OCI-LY1 (cell line): ENCODE results near the gene SBK2.
A peak's percentile ranks its signal among the peaks of the same experiment; 100 is the strongest.
"Not testable (repeated sequence)": the region's sequence is repeated elsewhere in the genome, so short reads cannot be mapped to it uniquely, and the experiment has no call there.

Experiments used
- H2AFZ ChIP-seq: fragments of 200-600 bp; sonication (generic), shearing (Covaris generic); 2 replicates; pipeline ENCODE4 v1.6.0; 2014; ENCODE audit warnings: antibody characterized with exemption, mild to moderate bottlenecking, low read length
- H3F3A ChIP-seq: fragments of 200-600 bp; sonication (generic), shearing (Covaris generic); 2 replicates; pipeline ENCODE4 v1.6.0; 2014; ENCODE audit warnings: mild to moderate bottlenecking, antibody characterized with exemption, low read length, moderate library complexity; ENCODE audit not compliant: insufficient read depth
- H3K27ac ChIP-seq: fragments of 200-600 bp; sonication (generic); 2 replicates; pipeline ENCODE4 v1.5.1; 2014; ENCODE audit warnings: low read length, mixed run types, mild to moderate bottlenecking, low read depth; ENCODE audit not compliant: poor library complexity, severe bottlenecking
- H3K27me3 ChIP-seq: fragments of 200-600 bp; sonication (generic); 2 replicates; pipeline ENCODE4 v1.6.0; 2014; ENCODE audit warnings: antibody characterized with exemption, mild to moderate bottlenecking, low read length, moderate library complexity; ENCODE audit not compliant: insufficient read depth
- H3K36me3 ChIP-seq: fragments of 200-600 bp; sonication (generic); 2 replicates; pipeline ENCODE4 v1.6.1; 2014; ENCODE audit warnings: mild to moderate bottlenecking, antibody characterized with exemption, low read length, moderate library complexity, mixed read lengths; ENCODE audit not compliant: insufficient read depth
- H3K4me1 ChIP-seq: fragments of 200-600 bp; sonication (generic); 2 replicates; pipeline ENCODE4 v1.5.1; 2014; ENCODE audit warnings: mild to moderate bottlenecking, low read length, moderate library complexity; ENCODE audit not compliant: insufficient read depth, severe bottlenecking
- H3K4me2 ChIP-seq: fragments of 200-600 bp; sonication (generic), shearing (Covaris generic); 2 replicates; pipeline ENCODE4 v1.6.1; 2014; ENCODE audit warnings: low read length
- H3K4me3 ChIP-seq: fragments of 200-600 bp; sonication (generic); 2 replicates; pipeline ENCODE4 v1.5.1; 2014; ENCODE audit warnings: low read length, low read depth, mild to moderate bottlenecking, mixed read lengths; ENCODE audit not compliant: poor library complexity, severe bottlenecking
- H3K79me2 ChIP-seq: fragments of 200-600 bp; shearing (Covaris generic); 2 replicates; pipeline ENCODE4 v1.6.1; 2016; ENCODE audit warnings: mixed run types, low read length, mixed read lengths; ENCODE audit not compliant: insufficient read depth
- H3K9ac ChIP-seq: fragments of 200-600 bp; sonication (generic), shearing (Covaris generic); 2 replicates; pipeline ENCODE4 v1.6.1; 2014; ENCODE audit warnings: mild to moderate bottlenecking, low read length, mixed read lengths
- H3K9me2 ChIP-seq: fragments of 200-600 bp; sonication (generic), shearing (Covaris generic); 2 replicates; pipeline ENCODE4 v1.6.1; 2014; ENCODE audit warnings: low read depth, mild to moderate bottlenecking, low read length, mixed read lengths
- H3K9me3 ChIP-seq: fragments of 200-600 bp; shearing (Covaris generic); 2 replicates; pipeline ENCODE4 v1.6.1; 2014; ENCODE audit warnings: low read length, mixed read lengths
- H4K20me1 ChIP-seq: fragments of 200-600 bp; sonication (generic), shearing (Covaris generic); 2 replicates; pipeline ENCODE4 v1.6.0; 2016; ENCODE audit warnings: mild to moderate bottlenecking, low read length; ENCODE audit not compliant: insufficient read depth
- EZH2 ChIP-seq: fragments of 200-600 bp; sonication (generic), shearing (Covaris generic); IDR thresholded peaks from 2 replicates; pipeline ENCODE4 v1.8.0; 2017; ENCODE audit warnings: borderline replicate concordance, mixed run types, mild to moderate bottlenecking, antibody characterized with exemption, low read length, moderate library complexity, mixed read lengths
- TF ChIP-seq, protein P1 (sequence below): fragments of 200-600 bp; sonication (generic), shearing (Covaris generic); IDR thresholded peaks from 2 replicates; pipeline ENCODE4 v1.5.1; 2017; ENCODE audit warnings: mild to moderate bottlenecking, antibody characterized with exemption, low read length, moderate library complexity, mixed read lengths

Gene SBK2, protein sequence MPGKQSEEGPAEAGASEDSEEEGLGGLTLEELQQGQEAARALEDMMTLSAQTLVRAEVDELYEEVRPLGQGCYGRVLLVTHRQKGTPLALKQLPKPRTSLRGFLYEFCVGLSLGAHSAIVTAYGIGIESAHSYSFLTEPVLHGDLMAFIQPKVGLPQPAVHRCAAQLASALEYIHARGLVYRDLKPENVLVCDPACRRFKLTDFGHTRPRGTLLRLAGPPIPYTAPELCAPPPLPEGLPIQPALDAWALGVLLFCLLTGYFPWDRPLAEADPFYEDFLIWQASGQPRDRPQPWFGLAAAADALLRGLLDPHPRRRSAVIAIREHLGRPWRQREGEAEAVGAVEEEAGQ

GRCh38 chr19:55536951-55537740 lies at the start of gene SBK2:
Gene SBK2, minus strand, starts transcription at chr19:55537133. Its CDS starts 839 bp downstream, at chr19:55536294.
- Histone ChIP-seq H2AFZ (no peak within 1 kb of the TSS), H3K9ac (no peak within 1 kb of the TSS), H4K20me1 (no peaks in the 10 kb centered on the region), H3K4me1 (no peaks in the 10 kb centered on the region), H3K4me2 (no peak within 1 kb of the TSS), H3K79me2 (no peaks in the 10 kb centered on the region), H3K27ac (no peak within 1 kb of the TSS), H3K4me3 (no peak within 1 kb of the TSS), H3K27me3 (no peaks in the 10 kb centered on the region), H3F3A (no peaks in the 10 kb centered on the region), H3K36me3 (no peaks in the 10 kb centered on the region), H3K9me2 (no peaks in the 10 kb centered on the region), H3K9me3 (no peaks in the 10 kb centered on the region)
- no peak for TF ChIP-seq EZH2
- TF ChIP-seq, protein P1, sequence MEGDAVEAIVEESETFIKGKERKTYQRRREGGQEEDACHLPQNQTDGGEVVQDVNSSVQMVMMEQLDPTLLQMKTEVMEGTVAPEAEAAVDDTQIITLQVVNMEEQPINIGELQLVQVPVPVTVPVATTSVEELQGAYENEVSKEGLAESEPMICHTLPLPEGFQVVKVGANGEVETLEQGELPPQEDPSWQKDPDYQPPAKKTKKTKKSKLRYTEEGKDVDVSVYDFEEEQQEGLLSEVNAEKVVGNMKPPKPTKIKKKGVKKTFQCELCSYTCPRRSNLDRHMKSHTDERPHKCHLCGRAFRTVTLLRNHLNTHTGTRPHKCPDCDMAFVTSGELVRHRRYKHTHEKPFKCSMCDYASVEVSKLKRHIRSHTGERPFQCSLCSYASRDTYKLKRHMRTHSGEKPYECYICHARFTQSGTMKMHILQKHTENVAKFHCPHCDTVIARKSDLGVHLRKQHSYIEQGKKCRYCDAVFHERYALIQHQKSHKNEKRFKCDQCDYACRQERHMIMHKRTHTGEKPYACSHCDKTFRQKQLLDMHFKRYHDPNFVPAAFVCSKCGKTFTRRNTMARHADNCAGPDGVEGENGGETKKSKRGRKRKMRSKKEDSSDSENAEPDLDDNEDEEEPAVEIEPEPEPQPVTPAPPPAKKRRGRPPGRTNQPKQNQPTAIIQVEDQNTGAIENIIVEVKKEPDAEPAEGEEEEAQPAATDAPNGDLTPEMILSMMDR: no peak

GRCh38 chr19:55585658-55586339 lies 48.9 kb upstream of the SBK2 start:
- Histone ChIP-seq H3K4me1 (peaks cover 21% of the 10 kb centered on the region), H4K20me1 (no peaks in the 10 kb centered on the region), H3K4me3 (peak overlapping the region; percentile 16), H3K9me3 (no peaks in the 10 kb centered on the region), H3K27me3 (no peaks in the 10 kb centered on the region; the same call in 1 of the 2 replicates), H3F3A (no peaks in the 10 kb centered on the region), H3K4me2 (no peak overlapping the region; the same call in 1 of the 2 replicates), H3K9ac (no peak overlapping the region), H3K27ac (no peak overlapping the region), H3K79me2 (no peaks in the 10 kb centered on the region), H3K9me2 (no peaks in the 10 kb centered on the region), H2AFZ (no peak overlapping the region), H3K36me3 (no peaks in the 10 kb centered on the region)
- TF ChIP-seq, protein P1: no peak
- TF ChIP-seq EZH2: no peak

DNA sequence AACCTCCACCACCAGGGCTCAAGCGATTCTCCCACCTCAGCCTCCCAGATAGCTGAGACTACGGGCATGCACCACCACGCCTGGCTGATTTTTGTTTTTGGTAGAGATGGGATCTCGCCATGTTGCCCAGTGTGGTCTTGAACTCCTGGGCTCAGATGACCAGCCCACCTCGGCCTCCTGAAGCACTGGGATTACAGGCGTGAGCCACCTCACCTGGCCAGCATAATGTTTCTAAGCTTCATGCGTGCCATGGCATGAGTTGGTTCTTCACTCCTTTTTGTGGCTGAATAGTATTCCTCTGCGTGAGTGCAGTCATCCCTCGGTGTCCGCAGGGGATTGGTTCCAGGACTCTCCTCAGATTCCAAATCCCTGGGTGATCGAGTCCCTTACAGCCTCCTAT lies 47.9 kb upstream of the SBK2 start:
- no peak overlapping the region for H3K4me3 ChIP-seq
- no peaks in the 10 kb centered on the region; the same call in 1 of the 2 replicates for H3K27me3 ChIP-seq
- H3K79me2 ChIP-seq: no peaks in the 10 kb centered on the region
- H3K9ac ChIP-seq: no peak overlapping the region
- H2AFZ ChIP-seq: no peak overlapping the region
- H3K9me2 ChIP-seq: no peaks in the 10 kb centered on the region
- H3K4me1 ChIP-seq: peaks cover 24% of the 10 kb centered on the region
- no peak overlapping the region for H3K27ac ChIP-seq
- no peak overlapping the region for H3K4me2 ChIP-seq
- TF ChIP-seq, protein P1: no peak
- no peak for TF ChIP-seq EZH2
- no peaks in the 10 kb centered on the region for H3K9me3 ChIP-seq
- H3K36me3 ChIP-seq: no peaks in the 10 kb centered on the region
- H3F3A ChIP-seq: no peaks in the 10 kb centered on the region
- no peaks in the 10 kb centered on the region for H4K20me1 ChIP-seq

DNA sequence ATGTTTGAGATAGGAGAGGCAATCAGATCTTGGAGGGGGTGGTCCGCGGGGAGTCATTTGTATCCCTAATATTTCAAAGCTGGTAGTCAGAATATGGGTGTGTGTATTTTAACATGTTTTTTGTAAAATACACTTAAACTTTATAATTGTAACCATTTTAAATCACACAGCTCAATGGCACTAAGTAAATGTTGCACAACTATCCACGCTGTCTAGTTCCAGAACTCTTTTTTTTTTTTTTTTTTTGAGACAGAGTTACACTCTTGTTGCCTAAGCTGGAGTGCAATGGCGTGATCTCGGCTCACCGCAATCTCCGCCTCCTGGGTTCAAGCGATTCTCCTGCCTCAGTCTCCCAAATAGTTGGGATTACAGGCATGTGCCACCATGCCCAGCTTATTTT lies 47.0 kb upstream of the SBK2 start:
- H3F3A ChIP-seq, H3K9me2 ChIP-seq, H3K36me3 ChIP-seq, H3K79me2 ChIP-seq, H3K4me3 ChIP-seq, H3K27ac ChIP-seq, H3K9me3 ChIP-seq, H3K9ac ChIP-seq, H3K4me2 ChIP-seq, H4K20me1 ChIP-seq, H2AFZ ChIP-seq, H3K27me3 ChIP-seq: not testable (repeated sequence)
- H3K4me1 ChIP-seq: peaks cover 30% of the 10 kb centered on the region

DNA sequence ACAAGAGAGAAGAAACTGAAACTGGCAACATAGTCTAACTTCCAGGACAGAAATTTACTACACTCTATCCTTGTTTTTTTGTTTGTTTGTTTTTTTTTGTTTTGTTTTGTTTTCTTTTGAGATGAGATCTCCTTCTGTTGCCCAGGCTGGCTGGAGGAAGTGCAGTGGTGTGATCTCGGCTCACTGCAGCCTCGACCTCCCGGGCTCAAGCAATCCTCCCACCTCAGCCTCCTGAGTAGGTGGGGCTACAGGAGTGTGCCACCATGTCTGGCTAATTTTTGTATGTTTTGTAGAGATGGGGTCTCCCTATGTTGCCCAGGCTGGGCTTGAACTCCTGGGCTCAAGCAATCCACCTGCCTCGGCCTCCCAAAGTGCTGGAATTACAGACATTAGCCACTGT lies 45.4 kb upstream of the SBK2 start:
- H3K9me2 ChIP-seq, H4K20me1 ChIP-seq, H3K27me3 ChIP-seq, H3F3A ChIP-seq, H3K36me3 ChIP-seq, H3K9ac ChIP-seq, H3K79me2 ChIP-seq, H3K9me3 ChIP-seq, H3K4me3 ChIP-seq, H2AFZ ChIP-seq, H3K4me2 ChIP-seq, H3K27ac ChIP-seq: not testable (repeated sequence)
- peaks cover 30% of the 10 kb centered on the region for H3K4me1 ChIP-seq
